ENCODE results near the gene F10. TPM values are rescaled to one million over a fixed set of nuclear protein-coding genes. Genes with fewer than 3 reads are reported as not detected.
"Not testable (repeated sequence)": the region's sequence is repeated elsewhere in the genome, so short reads cannot be mapped to it uniquely, and the experiment has no call there.

Gene F10
- total and polyA plus RNA-seq, 2 experiments from 2014 or later: 0.76 to 1.6 TPM

DNA sequence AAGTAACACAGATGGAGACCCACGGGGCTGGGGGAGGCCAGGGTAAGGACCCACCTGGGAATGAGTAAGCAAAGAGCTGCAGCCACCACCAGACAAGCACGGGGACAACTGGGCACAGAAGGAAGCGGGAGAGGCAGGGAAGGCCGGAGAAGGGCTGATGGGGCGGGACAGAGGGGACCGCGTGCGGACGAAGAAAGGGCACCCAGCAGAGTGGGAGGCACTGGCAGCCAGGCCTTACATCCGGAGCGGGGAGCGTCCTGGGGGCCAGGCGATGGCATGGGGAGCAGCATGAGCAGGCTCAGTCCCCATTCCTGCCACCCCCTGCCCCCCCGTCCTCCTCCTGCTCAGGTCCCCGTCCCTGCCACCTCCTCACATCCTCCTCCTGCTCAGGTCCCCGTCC is 38.8 kb downstream of the F10 start:
- Histone ChIP-seq H3K79me2 (replicated peaks; ENCODE audit: insufficient read depth) (no peaks in the 10 kb centered on the region), H3K36me3 (ENCODE audit: insufficient read depth) (no peaks in the 10 kb centered on the region), H3K27ac (ENCODE audit: low read depth) (no peak overlapping the region), H2AFZ (peak overlapping the region; percentile 72; the same call in 1 of the 2 replicates), H3K4me1 (ENCODE audit: insufficient read depth) (peaks cover 12% of the 10 kb centered on the region; the same call in 1 of the 2 replicates), H3K4me3 (no peak overlapping the region), H3K27me3 (ENCODE audit: insufficient read depth) (no peaks in the 10 kb centered on the region), H3K4me2 (no peak overlapping the region), H4K20me1 (replicated peaks; ENCODE audit: insufficient read depth) (no peaks in the 10 kb centered on the region), H3F3A (replicated peaks; ENCODE audit: low read depth) (no peaks in the 10 kb centered on the region), H3K9me2 (ENCODE audit: insufficient read depth) (no peaks in the 10 kb centered on the region)
- TF ChIP-seq EZH2phosphoT487 (IDR thresholded peaks at IDR 0.05; ENCODE audit: unreplicated experiment) (no peak), STAT1 (IDR thresholded peaks at IDR 0.05; ENCODE audit: unreplicated experiment) (no peak), ZNF114 (CRISPR knock-in tag; IDR thresholded peaks at IDR 0.05) (no peak), EZH2 (IDR thresholded peaks at IDR 0.05; ENCODE audit: low read depth, unreplicated experiment) (no peak), CREB1 (CRISPR knock-in tag; IDR thresholded peaks at IDR 0.05; ENCODE audit: low read depth) (no peak), ZNF331 (CRISPR knock-in tag; IDR thresholded peaks at IDR 0.05; ENCODE audit: low read depth) (no peak)
- TF ChIP-seq, protein P1, sequence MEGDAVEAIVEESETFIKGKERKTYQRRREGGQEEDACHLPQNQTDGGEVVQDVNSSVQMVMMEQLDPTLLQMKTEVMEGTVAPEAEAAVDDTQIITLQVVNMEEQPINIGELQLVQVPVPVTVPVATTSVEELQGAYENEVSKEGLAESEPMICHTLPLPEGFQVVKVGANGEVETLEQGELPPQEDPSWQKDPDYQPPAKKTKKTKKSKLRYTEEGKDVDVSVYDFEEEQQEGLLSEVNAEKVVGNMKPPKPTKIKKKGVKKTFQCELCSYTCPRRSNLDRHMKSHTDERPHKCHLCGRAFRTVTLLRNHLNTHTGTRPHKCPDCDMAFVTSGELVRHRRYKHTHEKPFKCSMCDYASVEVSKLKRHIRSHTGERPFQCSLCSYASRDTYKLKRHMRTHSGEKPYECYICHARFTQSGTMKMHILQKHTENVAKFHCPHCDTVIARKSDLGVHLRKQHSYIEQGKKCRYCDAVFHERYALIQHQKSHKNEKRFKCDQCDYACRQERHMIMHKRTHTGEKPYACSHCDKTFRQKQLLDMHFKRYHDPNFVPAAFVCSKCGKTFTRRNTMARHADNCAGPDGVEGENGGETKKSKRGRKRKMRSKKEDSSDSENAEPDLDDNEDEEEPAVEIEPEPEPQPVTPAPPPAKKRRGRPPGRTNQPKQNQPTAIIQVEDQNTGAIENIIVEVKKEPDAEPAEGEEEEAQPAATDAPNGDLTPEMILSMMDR (conservative IDR thresholded peaks at IDR 0.05; ENCODE audit: low read depth in 2 of 2): no peak
- Mint-ChIP-seq H3K36me3 (ENCODE audit: low read depth) (no peaks in the 10 kb centered on the region), H3K4me3 (no peak overlapping the region; the same call in 2 of the 3 replicates), H3K4me1 (peaks cover 35% of the 10 kb centered on the region), H3K9me3 (no peaks in the 10 kb centered on the region), H3K27me3 (ENCODE audit: insufficient read depth, low read depth, poor library complexity) (peaks cover 10% of the 10 kb centered on the region), H3K27ac (no peak overlapping the region)
- DNase-seq (ENCODE audit: low spot score) (no peak), ATAC-seq (no peak; the same call in 2 of the 3 replicates)

DNA sequence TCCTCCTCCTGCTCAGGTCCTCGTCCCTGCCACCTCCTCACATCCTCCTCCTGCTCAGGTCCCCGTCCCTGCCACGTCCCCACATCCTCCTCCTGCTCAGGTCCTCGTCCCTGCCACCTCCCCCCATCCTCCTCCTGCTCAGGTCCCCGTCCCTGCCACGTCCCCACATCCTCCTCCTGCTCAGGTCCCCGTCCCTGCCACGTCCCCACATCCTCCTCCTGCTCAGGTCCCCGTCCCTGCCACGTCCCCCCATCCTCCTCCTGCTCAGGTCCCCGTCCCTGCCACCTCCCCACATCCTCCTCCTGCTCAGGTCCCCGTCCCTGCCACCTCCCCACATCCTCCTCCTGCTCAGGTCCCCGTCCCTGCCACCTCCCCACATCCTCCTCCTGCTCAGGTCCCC is 39.4 kb downstream of the F10 start:
- DNase-seq (ENCODE audit: low spot score); H3F3A ChIP-seq (replicated peaks; ENCODE audit: low read depth); H4K20me1 ChIP-seq (replicated peaks; ENCODE audit: insufficient read depth); H3K36me3 Mint-ChIP-seq (ENCODE audit: low read depth); H3K27ac ChIP-seq (ENCODE audit: low read depth); H3K4me3 ChIP-seq; H3K79me2 ChIP-seq (replicated peaks; ENCODE audit: insufficient read depth); H3K9me2 ChIP-seq (ENCODE audit: insufficient read depth); ATAC-seq; H3K36me3 ChIP-seq (ENCODE audit: insufficient read depth); H3K9me3 Mint-ChIP-seq; H3K4me2 ChIP-seq; H3K27me3 ChIP-seq (ENCODE audit: insufficient read depth); H2AFZ ChIP-seq; H3K27me3 Mint-ChIP-seq (ENCODE audit: insufficient read depth, low read depth, poor library complexity); H3K27ac Mint-ChIP-seq; H3K4me3 Mint-ChIP-seq: not testable (repeated sequence)
- H3K4me1 Mint-ChIP-seq: peaks cover 35% of the 10 kb centered on the region
- peaks cover 12% of the 10 kb centered on the region; the same call in 1 of the 2 replicates for H3K4me1 ChIP-seq (ENCODE audit: insufficient read depth)

DNA sequence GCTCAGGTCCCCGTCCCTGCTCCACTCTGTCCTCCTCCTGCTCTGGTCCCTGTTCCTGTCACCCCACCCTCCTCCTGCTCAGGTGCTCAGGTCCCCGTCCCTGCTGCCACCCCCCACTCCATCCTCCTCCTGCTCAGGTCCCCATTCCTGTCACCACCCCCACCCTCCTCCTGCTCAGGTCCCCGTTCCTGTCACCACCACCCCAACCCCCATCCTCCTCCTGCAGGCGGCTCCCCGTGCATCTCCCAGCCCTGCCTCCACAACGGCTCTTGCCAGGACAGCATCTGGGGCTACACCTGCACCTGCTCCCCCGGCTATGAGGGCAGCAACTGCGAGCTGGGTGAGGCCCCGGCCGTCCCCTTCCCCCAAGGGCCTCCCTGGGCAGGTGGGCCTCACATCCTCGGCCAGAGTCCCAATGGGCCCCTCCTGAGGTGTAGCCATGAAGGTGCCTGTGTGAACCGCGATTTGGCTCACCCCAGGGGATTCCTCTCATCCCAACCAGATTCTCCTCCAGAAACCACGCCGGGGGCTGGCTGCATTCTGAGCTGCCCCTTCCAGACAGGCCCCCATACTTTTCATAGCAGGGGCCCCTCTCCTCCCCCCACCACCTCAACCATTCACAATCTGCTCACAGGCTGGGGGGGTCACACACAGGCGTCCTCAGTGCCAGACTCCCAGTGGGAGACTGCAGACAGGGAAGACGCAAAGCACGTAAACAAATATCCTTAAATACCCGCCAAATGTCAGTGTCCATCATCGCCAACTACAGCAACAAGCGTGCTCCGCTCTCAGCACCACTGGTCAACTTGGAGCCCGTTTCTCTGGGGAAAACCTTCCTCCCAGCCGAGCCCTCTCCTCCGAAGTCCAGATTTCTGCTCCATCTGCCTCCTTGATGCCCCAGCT is 40.4 kb downstream of the F10 start:
- Histone ChIP-seq H3K79me2 (replicated peaks; ENCODE audit: insufficient read depth) (no peaks in the 10 kb centered on the region), H3K9me2 (ENCODE audit: insufficient read depth) (no peaks in the 10 kb centered on the region), H4K20me1 (replicated peaks; ENCODE audit: insufficient read depth) (no peaks in the 10 kb centered on the region), H3K27me3 (ENCODE audit: insufficient read depth) (no peaks in the 10 kb centered on the region), H3K4me2 (no peak overlapping the region; the same call in 1 of the 2 replicates), H2AFZ (no peak overlapping the region), H3K27ac (ENCODE audit: low read depth) (no peak overlapping the region), H3F3A (replicated peaks; ENCODE audit: low read depth) (no peaks in the 10 kb centered on the region), H3K4me3 (no peak overlapping the region), H3K4me1 (ENCODE audit: insufficient read depth) (peaks cover 12% of the 10 kb centered on the region; the same call in 1 of the 2 replicates), H3K36me3 (ENCODE audit: insufficient read depth) (no peaks in the 10 kb centered on the region)
- no peaks in the 10 kb centered on the region for H3K9me3 Mint-ChIP-seq
- no peak overlapping the region for H3K4me3 Mint-ChIP-seq
- peak overlapping the region; percentile 73; the same call in 1 of the 2 replicates for H3K27ac Mint-ChIP-seq
- peak; percentile 23 for ATAC-seq
- peaks cover 10% of the 10 kb centered on the region for H3K27me3 Mint-ChIP-seq (ENCODE audit: insufficient read depth, low read depth, poor library complexity)
- peaks cover 30% of the 10 kb centered on the region for H3K4me1 Mint-ChIP-seq
- no peaks in the 10 kb centered on the region for H3K36me3 Mint-ChIP-seq (ENCODE audit: low read depth)
- no peak for DNase-seq (ENCODE audit: low spot score)
- TF ChIP-seq, protein P2, sequence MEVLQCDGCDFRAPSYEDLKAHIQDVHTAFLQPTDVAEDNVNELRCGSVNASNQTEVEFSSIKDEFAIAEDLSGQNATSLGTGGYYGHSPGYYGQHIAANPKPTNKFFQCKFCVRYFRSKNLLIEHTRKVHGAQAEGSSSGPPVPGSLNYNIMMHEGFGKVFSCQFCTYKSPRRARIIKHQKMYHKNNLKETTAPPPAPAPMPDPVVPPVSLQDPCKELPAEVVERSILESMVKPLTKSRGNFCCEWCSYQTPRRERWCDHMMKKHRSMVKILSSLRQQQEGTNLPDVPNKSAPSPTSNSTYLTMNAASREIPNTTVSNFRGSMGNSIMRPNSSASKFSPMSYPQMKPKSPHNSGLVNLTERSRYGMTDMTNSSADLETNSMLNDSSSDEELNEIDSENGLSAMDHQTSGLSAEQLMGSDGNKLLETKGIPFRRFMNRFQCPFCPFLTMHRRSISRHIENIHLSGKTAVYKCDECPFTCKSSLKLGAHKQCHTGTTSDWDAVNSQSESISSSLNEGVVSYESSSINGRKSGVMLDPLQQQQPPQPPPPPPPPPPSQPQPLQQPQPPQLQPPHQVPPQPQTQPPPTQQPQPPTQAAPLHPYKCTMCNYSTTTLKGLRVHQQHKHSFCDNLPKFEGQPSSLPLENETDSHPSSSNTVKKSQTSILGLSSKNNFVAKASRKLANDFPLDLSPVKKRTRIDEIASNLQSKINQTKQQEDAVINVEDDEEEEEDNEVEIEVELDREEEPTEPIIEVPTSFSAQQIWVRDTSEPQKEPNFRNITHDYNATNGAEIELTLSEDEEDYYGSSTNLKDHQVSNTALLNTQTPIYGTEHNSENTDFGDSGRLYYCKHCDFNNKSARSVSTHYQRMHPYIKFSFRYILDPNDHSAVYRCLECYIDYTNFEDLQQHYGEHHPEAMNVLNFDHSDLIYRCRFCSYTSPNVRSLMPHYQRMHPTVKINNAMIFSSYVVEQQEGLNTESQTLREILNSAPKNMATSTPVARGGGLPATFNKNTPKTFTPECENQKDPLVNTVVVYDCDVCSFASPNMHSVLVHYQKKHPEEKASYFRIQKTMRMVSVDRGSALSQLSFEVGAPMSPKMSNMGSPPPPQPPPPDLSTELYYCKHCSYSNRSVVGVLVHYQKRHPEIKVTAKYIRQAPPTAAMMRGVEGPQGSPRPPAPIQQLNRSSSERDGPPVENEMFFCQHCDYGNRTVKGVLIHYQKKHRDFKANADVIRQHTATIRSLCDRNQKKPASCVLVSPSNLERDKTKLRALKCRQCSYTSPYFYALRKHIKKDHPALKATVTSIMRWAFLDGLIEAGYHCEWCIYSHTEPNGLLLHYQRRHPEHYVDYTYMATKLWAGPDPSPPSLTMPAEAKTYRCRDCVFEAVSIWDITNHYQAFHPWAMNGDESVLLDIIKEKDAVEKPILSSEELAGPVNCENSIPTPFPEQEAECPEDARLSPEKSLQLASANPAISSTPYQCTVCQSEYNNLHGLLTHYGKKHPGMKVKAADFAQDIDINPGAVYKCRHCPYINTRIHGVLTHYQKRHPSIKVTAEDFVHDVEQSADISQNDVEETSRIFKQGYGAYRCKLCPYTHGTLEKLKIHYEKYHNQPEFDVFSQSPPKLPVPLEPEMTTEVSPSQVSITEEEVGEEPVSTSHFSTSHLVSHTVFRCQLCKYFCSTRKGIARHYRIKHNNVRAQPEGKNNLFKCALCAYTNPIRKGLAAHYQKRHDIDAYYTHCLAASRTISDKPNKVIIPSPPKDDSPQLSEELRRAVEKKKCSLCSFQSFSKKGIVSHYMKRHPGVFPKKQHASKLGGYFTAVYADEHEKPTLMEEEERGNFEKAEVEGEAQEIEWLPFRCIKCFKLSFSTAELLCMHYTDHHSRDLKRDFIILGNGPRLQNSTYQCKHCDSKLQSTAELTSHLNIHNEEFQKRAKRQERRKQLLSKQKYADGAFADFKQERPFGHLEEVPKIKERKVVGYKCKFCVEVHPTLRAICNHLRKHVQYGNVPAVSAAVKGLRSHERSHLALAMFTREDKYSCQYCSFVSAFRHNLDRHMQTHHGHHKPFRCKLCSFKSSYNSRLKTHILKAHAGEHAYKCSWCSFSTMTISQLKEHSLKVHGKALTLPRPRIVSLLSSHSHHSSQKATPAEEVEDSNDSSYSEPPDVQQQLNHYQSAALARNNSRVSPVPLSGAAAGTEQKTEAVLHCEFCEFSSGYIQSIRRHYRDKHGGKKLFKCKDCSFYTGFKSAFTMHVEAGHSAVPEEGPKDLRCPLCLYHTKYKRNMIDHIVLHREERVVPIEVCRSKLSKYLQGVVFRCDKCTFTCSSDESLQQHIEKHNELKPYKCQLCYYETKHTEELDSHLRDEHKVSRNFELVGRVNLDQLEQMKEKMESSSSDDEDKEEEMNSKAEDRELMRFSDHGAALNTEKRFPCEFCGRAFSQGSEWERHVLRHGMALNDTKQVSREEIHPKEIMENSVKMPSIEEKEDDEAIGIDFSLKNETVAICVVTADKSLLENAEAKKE (CRISPR knock-in tag; IDR thresholded peaks at IDR 0.05): no peak

Data from GM23338 (cell line).